ENCODE measurements around the gene HERPUD1. TPM values are rescaled to one million over a fixed set of nuclear protein-coding genes. Genes with fewer than 3 reads are reported as not detected.
"Not testable (repeated sequence)": the region's sequence is repeated elsewhere in the genome, so short reads cannot be mapped to it uniquely, and the experiment has no call there.

Gene HERPUD1
- total RNA-seq, 2 experiments from 2014 or later: 217 to 227 TPM

DNA sequence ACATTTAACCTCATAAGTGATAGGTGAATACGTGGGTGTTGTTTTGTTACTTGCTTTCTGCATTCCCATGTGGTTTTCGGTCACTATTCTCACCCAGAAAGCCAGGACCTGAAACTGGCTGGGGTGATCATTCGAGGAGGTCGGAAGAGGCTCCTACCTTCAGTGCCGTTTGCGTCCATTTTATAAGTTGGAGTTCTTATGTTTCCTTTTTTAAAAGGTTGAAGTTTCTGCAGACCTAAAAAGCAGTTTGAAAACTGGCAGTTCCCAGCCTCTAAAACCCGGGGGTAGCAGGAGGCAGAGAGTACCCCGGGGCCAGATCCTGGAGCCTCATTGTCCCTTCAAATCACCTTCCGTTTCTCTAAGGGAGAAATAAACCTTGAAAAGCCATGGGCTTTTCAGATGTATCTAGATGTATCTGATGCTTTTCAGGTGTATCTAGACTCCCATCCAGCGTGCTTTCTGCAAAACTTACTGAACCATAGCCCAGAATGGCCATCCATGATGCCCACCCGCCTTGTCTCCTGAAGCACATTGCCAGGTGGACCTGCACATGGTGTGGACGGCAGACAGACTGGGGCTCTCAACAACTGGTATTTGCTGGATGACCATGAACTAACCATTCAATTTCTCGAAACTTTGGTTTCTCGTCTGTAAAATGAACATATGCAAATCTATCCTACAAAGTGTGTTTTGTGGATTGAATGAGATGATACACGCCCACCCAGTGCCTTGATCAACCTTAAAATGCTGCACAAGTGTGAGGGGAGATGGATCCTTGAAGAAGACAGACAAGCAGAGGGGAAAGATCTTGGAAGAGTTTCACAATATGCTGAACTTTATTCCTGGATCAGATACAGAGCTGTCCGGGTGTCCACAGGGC is 58.7 kb downstream of the HERPUD1 start:
- ATAC-seq (ENCODE audit: poor library complexity): no peak
- peak overlapping the region; percentile 99 for H3K4me3 Mint-ChIP-seq
- TF ChIP-seq, protein P1, sequence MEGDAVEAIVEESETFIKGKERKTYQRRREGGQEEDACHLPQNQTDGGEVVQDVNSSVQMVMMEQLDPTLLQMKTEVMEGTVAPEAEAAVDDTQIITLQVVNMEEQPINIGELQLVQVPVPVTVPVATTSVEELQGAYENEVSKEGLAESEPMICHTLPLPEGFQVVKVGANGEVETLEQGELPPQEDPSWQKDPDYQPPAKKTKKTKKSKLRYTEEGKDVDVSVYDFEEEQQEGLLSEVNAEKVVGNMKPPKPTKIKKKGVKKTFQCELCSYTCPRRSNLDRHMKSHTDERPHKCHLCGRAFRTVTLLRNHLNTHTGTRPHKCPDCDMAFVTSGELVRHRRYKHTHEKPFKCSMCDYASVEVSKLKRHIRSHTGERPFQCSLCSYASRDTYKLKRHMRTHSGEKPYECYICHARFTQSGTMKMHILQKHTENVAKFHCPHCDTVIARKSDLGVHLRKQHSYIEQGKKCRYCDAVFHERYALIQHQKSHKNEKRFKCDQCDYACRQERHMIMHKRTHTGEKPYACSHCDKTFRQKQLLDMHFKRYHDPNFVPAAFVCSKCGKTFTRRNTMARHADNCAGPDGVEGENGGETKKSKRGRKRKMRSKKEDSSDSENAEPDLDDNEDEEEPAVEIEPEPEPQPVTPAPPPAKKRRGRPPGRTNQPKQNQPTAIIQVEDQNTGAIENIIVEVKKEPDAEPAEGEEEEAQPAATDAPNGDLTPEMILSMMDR (IDR thresholded peaks at IDR 0.05): no peak
- H3K36me3 Mint-ChIP-seq (ENCODE audit: low read depth): peaks cover 60% of the 10 kb centered on the region
- H3K27me3 Mint-ChIP-seq: no peaks in the 10 kb centered on the region
- no peaks in the 10 kb centered on the region for H3K9me3 Mint-ChIP-seq
- H3K4me1 Mint-ChIP-seq (ENCODE audit: low read depth): peaks cover 92% of the 10 kb centered on the region
- Histone ChIP-seq H3K4me3 (ENCODE audit: low read length) (peak overlapping the region; percentile 90), H3K4me1 (ENCODE audit: insufficient read depth, low read length) (peaks cover 81% of the 10 kb centered on the region), H3K9me3 (ENCODE audit: control insufficient read depth in 1 of 2, insufficient read depth in 1 of 2, low read length in 2 of 2) (no peaks in the 10 kb centered on the region), H3K27me3 (ENCODE audit: control insufficient read depth in 1 of 2, insufficient read depth in 2 of 2, low read length in 2 of 2) (no peaks in the 10 kb centered on the region), H3K36me3 (ENCODE audit: insufficient read depth, low read length) (peaks cover 13% of the 10 kb centered on the region), H3K27ac (ENCODE audit: low read depth in 1 of 2, low read length in 2 of 2) (peak overlapping the region; percentile 85 to 93)
- POLR2A ChIA-PET: interaction anchor here (0.6 to 2.8 kb wide), 10 partner anchors 8 to 236 kb away, joined by 3 to 81 read pairs (median 22); no protein-coding TSS in a partner anchor
- peak in 2 of 14 experiments; percentile 30 to 32 for DNase-seq
- peak overlapping the region; percentile 96 for H3K27ac Mint-ChIP-seq
- intact Hi-C loops (cut with DNase I, micrococcal nuclease): loop anchor here in 1 of 2 experiments (1.0 to 5.0 kb wide), 3 partner anchors 9 to 58 kb away; partner anchors contain the start of gene HERPUD1
- CTCF ChIA-PET: interaction anchor here (0.8 to 2.1 kb wide), 3 partner anchors 15 to 50 kb away, joined by 3 to 6 read pairs (median 4); no protein-coding TSS in a partner anchor

DNA sequence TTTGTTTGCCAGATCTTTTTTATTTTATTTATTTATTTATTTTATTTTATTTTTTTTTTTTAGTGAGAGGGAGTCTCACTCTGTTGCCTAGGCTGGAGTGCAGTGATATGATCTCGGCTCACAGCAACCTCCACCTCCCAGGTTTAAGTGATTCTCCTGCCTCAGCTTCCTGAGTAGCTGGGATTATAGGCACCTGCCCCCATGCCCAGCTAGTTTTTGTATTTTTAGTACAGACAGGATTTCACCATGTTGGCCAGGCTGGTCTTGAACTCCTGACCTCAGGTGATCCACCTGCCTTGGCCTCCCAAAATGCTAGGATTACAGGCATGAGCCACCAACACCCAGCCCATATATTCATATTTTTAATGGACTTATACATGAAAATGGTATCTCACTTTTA is 60.5 kb downstream of the HERPUD1 start:
- Histone ChIP-seq H3K27ac (ENCODE audit: low read depth in 1 of 2, low read length in 2 of 2) (peak overlapping the region in 1 of 2 donors; percentile 36), H3K4me1 (ENCODE audit: insufficient read depth, low read length) (peaks cover 79% of the 10 kb centered on the region), H3K36me3 (ENCODE audit: insufficient read depth, low read length) (peaks cover 15% of the 10 kb centered on the region), H3K4me3 (ENCODE audit: low read length) (peak overlapping the region; percentile 90)
- H3K9me3 ChIP-seq (ENCODE audit: control insufficient read depth in 1 of 2, insufficient read depth in 1 of 2, low read length in 2 of 2); ATAC-seq (ENCODE audit: poor library complexity); H3K9me3 Mint-ChIP-seq; H3K27me3 Mint-ChIP-seq; H3K27me3 ChIP-seq (ENCODE audit: control insufficient read depth in 1 of 2, insufficient read depth in 2 of 2, low read length in 2 of 2): not testable (repeated sequence)
- peak in 1 of 14 experiments; percentile 2 for DNase-seq
- intact Hi-C loops (cut with DNase I, micrococcal nuclease): loop anchor here in 1 of 2 experiments (5.0 kb wide), 2 partner anchors 35 to 60 kb away; partner anchors contain the start of gene HERPUD1
- POLR2A ChIA-PET: interaction anchor here (0.6 to 2.2 kb wide), 8 partner anchors 15 to 78 kb away, joined by 3 to 11 read pairs (median 5); no protein-coding TSS in a partner anchor
- Mint-ChIP-seq H3K4me1 (ENCODE audit: low read depth) (peaks cover 91% of the 10 kb centered on the region), H3K4me3 (peak overlapping the region; percentile 99), H3K36me3 (ENCODE audit: low read depth) (peaks cover 74% of the 10 kb centered on the region), H3K27ac (peak overlapping the region; percentile 96)
- CTCF ChIA-PET: interaction anchor here (0.6 to 4.2 kb wide), 3 partner anchors 15 to 49 kb away, joined by 3 to 11 read pairs (median 3); no protein-coding TSS in a partner anchor

DNA sequence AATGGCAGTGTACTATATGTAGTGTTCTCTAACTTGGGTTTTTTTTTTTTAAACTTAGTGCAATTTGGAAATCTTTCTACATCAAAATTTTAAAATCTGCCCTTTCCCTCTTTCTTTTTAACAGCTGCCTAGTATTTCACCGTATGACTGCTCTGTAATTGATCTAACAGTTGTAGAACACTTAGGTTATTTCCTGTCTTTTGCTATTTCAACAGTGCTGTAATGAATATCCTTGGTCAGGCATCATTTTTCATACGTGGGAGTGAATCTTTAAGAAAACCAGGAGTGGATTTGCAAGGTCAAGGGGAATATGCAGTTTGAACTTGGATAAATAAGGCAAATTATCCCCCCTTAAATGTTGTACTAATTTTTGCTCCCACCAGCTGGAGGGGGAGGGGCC is 61.3 kb downstream of the HERPUD1 start:
- Mint-ChIP-seq H3K36me3 (ENCODE audit: low read depth) (peaks cover 81% of the 10 kb centered on the region), H3K27me3 (no peaks in the 10 kb centered on the region), H3K4me1 (ENCODE audit: low read depth) (peaks cover 91% of the 10 kb centered on the region), H3K9me3 (no peaks in the 10 kb centered on the region), H3K4me3 (peak overlapping the region; percentile 83), H3K27ac (peak overlapping the region; percentile 96)
- Histone ChIP-seq H3K27ac (ENCODE audit: low read depth in 1 of 2, low read length in 2 of 2) (peak overlapping the region; percentile 18 to 26), H3K9me3 (ENCODE audit: control insufficient read depth in 1 of 2, insufficient read depth in 1 of 2, low read length in 2 of 2) (no peaks in the 10 kb centered on the region), H3K36me3 (ENCODE audit: insufficient read depth, low read length) (peaks cover 18% of the 10 kb centered on the region), H3K4me3 (ENCODE audit: low read length) (peak overlapping the region; percentile 23), H3K27me3 (ENCODE audit: control insufficient read depth in 1 of 2, insufficient read depth in 2 of 2, low read length in 2 of 2) (no peaks in the 10 kb centered on the region), H3K4me1 (ENCODE audit: insufficient read depth, low read length) (peaks cover 79% of the 10 kb centered on the region)
- CTCF ChIA-PET: interaction anchor here (0.6 to 4.2 kb wide), 3 partner anchors 14 to 49 kb away, joined by 3 to 11 read pairs (median 3); no protein-coding TSS in a partner anchor
- POLR2A ChIA-PET: interaction anchor here (1.0 to 2.2 kb wide), 5 partner anchors 14 to 47 kb away, joined by 4 to 11 read pairs (median 6); no protein-coding TSS in a partner anchor
- TF ChIP-seq, protein P1 (IDR thresholded peaks at IDR 0.05): no peak
- ATAC-seq (ENCODE audit: poor library complexity) (no peak), DNase-seq (no peak)
- intact Hi-C loops (cut with DNase I, micrococcal nuclease): loop anchor here in 1 of 2 experiments (5.0 kb wide), 2 partner anchors 34 to 61 kb away; partner anchors contain the start of gene HERPUD1

Data from CD4-positive, alpha-beta T cell (primary cell).